Hepatocyte (in vitro differentiated cells): ENCODE data around the gene CREG1. TPM values are rescaled to one million over a fixed set of nuclear protein-coding genes. Genes with fewer than 3 reads are reported as not detected.

Source experiments
- DNase-seq: peaks from one replicate; pipeline ENCODE4 v3.0.0-alpha.2; 2016; ENCODE audit warnings: low spot score
- H2AFZ ChIP-seq: fragments of 200-600 bp; sonication (generic); 2 replicates; pipeline ENCODE4 v1.6.0; 2016; ENCODE audit warnings: antibody characterized with exemption, mild to moderate bottlenecking
- H3K27ac ChIP-seq: fragments of 200-600 bp; sonication (generic); 2 replicates; pipeline ENCODE4 v1.5.1; 2016; ENCODE audit warnings: mild to moderate bottlenecking
- H3K27me3 ChIP-seq: fragments of 200-600 bp; sonication (generic); 2 replicates; pipeline ENCODE4 v1.6.1; 2016
- H3K36me3 ChIP-seq: fragments of 200-600 bp; sonication (generic); replicated peaks from 2 replicates; pipeline ENCODE4 v1.5.1; 2016; ENCODE audit warnings: low read depth; ENCODE audit not compliant: insufficient read depth
- H3K4me1 ChIP-seq: fragments of 200-600 bp; sonication (generic); 2 replicates; pipeline ENCODE4 v1.5.1; 2016; ENCODE audit warnings: mild to moderate bottlenecking, moderate library complexity; ENCODE audit not compliant: insufficient read depth
- H3K4me2 ChIP-seq: fragments of 200-600 bp; sonication (generic); 2 replicates; pipeline ENCODE4 v1.6.0; 2016
- H3K4me3 ChIP-seq: fragments of 200-600 bp; sonication (generic); 2 replicates; pipeline ENCODE4 v1.5.1; 2016; ENCODE audit warnings: mild to moderate bottlenecking
- H3K79me2 ChIP-seq: fragments of 200-600 bp; sonication (generic); 2 replicates; pipeline ENCODE4 v1.6.0; 2017; ENCODE audit warnings: mild to moderate bottlenecking
- H3K9me2 ChIP-seq: fragments of 200-600 bp; sonication (generic); replicated peaks from 2 replicates; pipeline ENCODE4 v1.6.0; 2017; ENCODE audit warnings: mild to moderate bottlenecking; ENCODE audit not compliant: insufficient read depth
- H3K9me3 ChIP-seq: fragments of 200-600 bp; sonication (generic); 2 replicates; pipeline ENCODE4 v1.5.1; 2016; ENCODE audit warnings: low read depth, mild to moderate bottlenecking
- H4K20me1 ChIP-seq: fragments of 200-600 bp; sonication (generic); 2 replicates; pipeline ENCODE4 v1.6.0; 2016; ENCODE audit warnings: mild to moderate bottlenecking; ENCODE audit not compliant: insufficient read depth, poor library complexity, severe bottlenecking
- CTCF ChIP-seq: fragments of 200-600 bp; sonication (generic); IDR thresholded peaks from 2 replicates; pipeline ENCODE4 v1.5.1; 2016; ENCODE audit warnings: antibody characterized with exemption, mild to moderate bottlenecking; ENCODE audit not compliant: poor library complexity
- EZH2 ChIP-seq: fragments of 200-600 bp; sonication (generic); IDR thresholded peaks from 2 replicates; pipeline ENCODE4 v1.6.1; 2016; ENCODE audit warnings: antibody characterized with exemption, mild to moderate bottlenecking, borderline replicate concordance
- EZH2phosphoT487 ChIP-seq: fragments of 200-600 bp; sonication (generic); IDR thresholded peaks from one replicate; pipeline ENCODE4 v1.6.1; 2018; ENCODE audit warnings: antibody characterized with exemption, mild to moderate bottlenecking, low read depth, moderate library complexity; ENCODE audit not compliant: unreplicated experiment, severe bottlenecking
- WGBS: methylation state at CpG from one replicate; pipeline ENCODE4 v1.1.6; 2016; ENCODE audit warnings: low lambda C conversion rate; ENCODE audit errors: missing lambda C conversion rate; 5-methylcytosine and 5-hydroxymethylcytosine counted together
- polyA plus RNA-seq: library from polyadenylated mRNA; unstranded; fragments of >200 nt; fragmentation: Nextera tagmentation; extraction: Ambion mirVana; gene quantifications from 2 replicates; pipeline ENCODE4 v1.2.1, GENCODE V29; 2016
- total RNA-seq: library from RNA; depleted of rRNA; stranded (reverse); fragments of >200 nt; gene quantifications from 2 replicates; pipeline ENCODE4 v1.2.3, GENCODE V29; 2014

The CREG1 gene
- total and polyA plus RNA-seq, 2 experiments from 2014 or later = 135 to 183 TPM

GRCh38 chr1:167520711-167521206 is 32.8 kb downstream of the CREG1 start:
- Histone ChIP-seq H3K27ac (no peak overlapping the region), H3K4me3 (no peak overlapping the region), H2AFZ (no peak overlapping the region), H3K4me1 (no peaks in the 10 kb centered on the region), H4K20me1 (no peaks in the 10 kb centered on the region), H3K9me3 (no peaks in the 10 kb centered on the region), H3K4me2 (no peak overlapping the region), H3K27me3 (no peaks in the 10 kb centered on the region), H3K9me2 (no peaks in the 10 kb centered on the region), H3K79me2 (no peaks in the 10 kb centered on the region), H3K36me3 (no peaks in the 10 kb centered on the region)
- no peak for DNase-seq
- TF ChIP-seq EZH2 (no peak), CTCF (no peak)

- Histone ChIP-seq H3K27me3 (no peaks in the 10 kb centered on the region), H3K4me3 (no peak within 1 kb of the TSS), H3K9me3 (no peaks in the 10 kb centered on the region)
Observed at GRCh38 chr1:167518331-167518700, 35.2 kb downstream of the CREG1 start, which contains the start of gene CD247. Gene CD247 (minus strand): TSS chr1:167518529. CDS start chr1:167518465, 64 bp downstream.

GRCh38 chr1:167517535-167518330 is 35.8 kb downstream of the CREG1 start:
- Histone ChIP-seq H3K27me3 (no peaks in the 10 kb centered on the region), H2AFZ (no peak overlapping the region), H3K4me1 (no peaks in the 10 kb centered on the region), H3K4me3 (no peak overlapping the region), H3K9me3 (no peaks in the 10 kb centered on the region), H4K20me1 (no peaks in the 10 kb centered on the region), H3K4me2 (no peak overlapping the region), H3K27ac (no peak overlapping the region), H3K36me3 (no peaks in the 10 kb centered on the region), H3K79me2 (no peaks in the 10 kb centered on the region), H3K9me2 (no peaks in the 10 kb centered on the region)
- 95% methylated on average over 30 of the region's 30 CpGs for WGBS
- DNase-seq = no peak
- TF ChIP-seq EZH2 = no peak
- TF ChIP-seq CTCF = no peak
- TF ChIP-seq EZH2phosphoT487 = no peak

More at GRCh38 chr1:167518331-167518700, 35.2 kb downstream of the CREG1 start, which contains the start of gene CD247:
- no peak for DNase-seq
- Histone ChIP-seq H2AFZ (no peak within 1 kb of the TSS), H3K9me2 (no peaks in the 10 kb centered on the region), H3K27ac (no peak within 1 kb of the TSS), H3K79me2 (no peaks in the 10 kb centered on the region), H3K36me3 (no peaks in the 10 kb centered on the region), H3K4me2 (no peak within 1 kb of the TSS), H4K20me1 (no peaks in the 10 kb centered on the region), H3K4me1 (no peaks in the 10 kb centered on the region)
- 95% methylated on average over 14 of the region's 14 CpGs for WGBS
- TF ChIP-seq EZH2phosphoT487 = no peak
- no peak for TF ChIP-seq CTCF
- TF ChIP-seq EZH2 = no peak
